GM12892 (cell line): ENCODE measurements around the gene KRT33B.

Experiments used
- POLR2A ChIP-seq: IDR thresholded peaks from 2 replicates; pipeline ENCODE4 v1.6.1; 2011; ENCODE audit warnings: low read depth, low read length, control low read depth
- POLR2AphosphoS5 ChIP-seq: IDR thresholded peaks from 2 replicates; pipeline ENCODE4 v1.6.1; 2011; ENCODE audit warnings: low read depth, low read length, control low read depth

DNA sequence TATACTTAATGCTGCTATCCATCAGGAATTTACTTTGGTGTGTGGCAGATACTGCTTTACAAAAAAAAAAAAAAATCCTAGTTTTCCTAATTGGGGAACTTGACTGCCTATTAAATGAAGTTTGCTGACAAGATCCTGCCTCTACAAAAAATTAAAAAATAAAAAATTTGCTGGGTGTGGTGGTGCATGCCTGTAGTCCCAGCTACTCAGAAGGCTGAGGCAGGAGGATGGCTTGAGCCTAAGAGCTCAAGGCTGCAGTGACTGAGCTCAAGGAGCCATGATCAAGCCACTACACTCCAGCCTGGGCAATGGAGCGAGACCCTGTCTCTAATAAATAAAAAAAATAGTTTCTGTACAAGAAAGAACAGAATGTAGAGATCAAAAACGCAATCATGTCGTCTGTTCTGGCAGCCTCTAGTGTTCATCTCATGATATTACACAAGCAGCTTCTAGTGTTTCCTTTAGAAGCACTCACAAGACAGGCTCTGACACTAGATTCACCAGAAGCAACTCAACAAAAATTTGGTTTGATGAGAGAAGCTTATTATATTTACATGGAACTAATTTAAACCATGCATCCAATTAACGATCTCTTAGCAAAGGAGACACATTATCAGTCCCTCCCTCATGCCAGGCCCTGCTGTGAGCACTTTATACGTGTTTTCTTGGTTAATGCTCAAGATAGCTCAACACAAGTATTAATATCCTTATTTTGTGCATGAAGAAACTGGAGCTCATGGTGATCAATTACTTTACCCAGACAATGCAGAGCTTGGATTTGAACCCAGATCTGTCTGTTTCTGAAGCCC lies 47.3 kb downstream of the KRT33B start:
- TF ChIP-seq POLR2A (no peak), POLR2AphosphoS5 (no peak)
